Fibroblast of skin of scalp (primary cell): ENCODE measurements around the gene LIPJ.
A peak's percentile ranks its signal among the peaks of the same experiment; 100 is the strongest.

Source experiments
- DNase-seq: peaks from one replicate; pipeline ENCODE4 v3.0.0-alpha.2; 2013

Gene LIPJ

DNA sequence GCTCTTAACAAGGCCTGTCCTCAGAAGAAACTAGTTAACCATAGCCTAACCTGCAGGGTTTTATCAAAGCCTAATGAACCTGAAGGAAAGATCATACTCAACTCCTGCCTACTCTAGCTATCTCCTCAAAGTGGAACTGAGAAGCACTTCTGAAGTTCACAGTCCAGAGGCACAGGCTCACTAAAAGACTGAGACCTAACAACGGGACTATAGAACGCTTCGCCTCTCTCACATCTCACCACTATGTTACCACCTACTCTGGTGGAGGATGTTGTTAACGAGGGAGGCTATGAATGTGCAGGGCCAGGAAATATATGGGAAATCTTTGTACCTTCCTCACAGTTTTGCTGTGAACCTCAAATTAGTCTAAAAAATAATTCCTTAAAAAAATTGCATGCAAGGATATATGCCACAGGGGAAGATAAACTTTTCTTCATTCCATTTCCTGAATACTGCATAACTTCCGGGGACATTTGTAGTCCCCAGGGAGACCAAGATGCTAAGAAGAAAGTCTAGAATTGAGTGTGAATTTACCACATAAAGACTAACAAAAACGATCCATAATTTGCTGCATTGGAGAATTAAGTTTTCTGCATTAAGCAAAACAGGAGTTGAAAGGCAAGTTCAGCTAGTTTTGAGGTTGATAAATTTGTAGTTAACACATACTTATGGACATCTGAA lies 21.6 kb downstream of the LIPJ start:
- no peak for DNase-seq

DNA sequence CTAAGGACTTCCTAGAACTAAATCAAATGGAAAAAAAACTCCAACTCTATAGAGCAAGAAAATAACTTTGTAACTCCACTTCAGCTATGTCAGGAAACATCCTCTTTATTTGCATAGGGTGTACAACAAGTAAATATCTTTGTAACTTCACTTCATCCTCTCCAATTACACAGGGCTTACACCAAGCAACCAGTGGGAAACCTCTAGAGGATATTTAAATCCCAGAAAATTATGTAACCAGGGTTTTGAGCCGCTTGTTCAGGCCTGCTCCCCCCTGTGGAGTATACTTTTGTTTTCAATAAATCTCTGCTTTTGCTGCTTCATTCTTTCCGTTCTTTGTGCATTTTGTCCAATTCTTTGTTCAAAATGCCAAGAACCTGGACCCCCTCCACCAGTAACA lies 22.2 kb downstream of the LIPJ start:
- peak; percentile 29 for DNase-seq

DNA sequence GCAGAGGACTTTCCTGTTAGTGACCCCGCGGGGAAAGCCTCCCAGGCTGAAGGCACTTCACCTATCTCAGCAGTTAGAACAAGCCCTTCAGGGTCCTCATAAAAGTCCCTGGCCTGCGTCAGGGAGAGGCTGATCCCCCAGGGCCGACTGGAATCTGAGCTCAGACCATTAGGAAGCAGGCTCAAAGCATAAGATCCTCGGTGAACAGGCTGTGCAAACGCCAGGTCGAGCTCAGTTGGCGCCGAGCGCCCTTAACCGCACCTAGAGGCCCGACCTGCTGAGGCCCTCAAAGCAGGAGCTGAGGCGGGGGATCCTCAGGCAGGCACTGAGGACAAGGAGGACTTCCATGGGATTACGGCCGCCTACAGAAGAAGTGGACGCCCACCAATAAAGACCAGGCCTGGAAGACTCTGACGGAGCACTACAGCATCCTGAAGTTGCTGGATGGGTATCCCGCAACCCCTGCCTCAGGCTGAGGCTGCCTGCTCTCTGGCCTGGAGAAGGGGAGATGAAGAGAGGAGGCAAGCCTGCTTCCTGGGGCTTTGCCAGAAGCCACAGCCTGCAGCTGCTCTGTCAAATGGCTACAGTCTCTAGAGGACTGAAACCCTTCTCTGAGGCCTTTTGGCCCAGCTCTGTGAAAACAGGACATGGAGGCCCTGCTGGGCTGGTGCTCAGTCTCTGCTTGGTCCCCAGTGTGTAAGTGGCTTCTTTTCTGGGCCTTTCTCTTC lies 29.9 kb downstream of the LIPJ start:
- peak; percentile 30 for DNase-seq

- DNase-seq: no peak
These were observed 31.3 kb downstream of the LIPJ start for GRCh38 chr10:88617772-88618300.

DNA sequence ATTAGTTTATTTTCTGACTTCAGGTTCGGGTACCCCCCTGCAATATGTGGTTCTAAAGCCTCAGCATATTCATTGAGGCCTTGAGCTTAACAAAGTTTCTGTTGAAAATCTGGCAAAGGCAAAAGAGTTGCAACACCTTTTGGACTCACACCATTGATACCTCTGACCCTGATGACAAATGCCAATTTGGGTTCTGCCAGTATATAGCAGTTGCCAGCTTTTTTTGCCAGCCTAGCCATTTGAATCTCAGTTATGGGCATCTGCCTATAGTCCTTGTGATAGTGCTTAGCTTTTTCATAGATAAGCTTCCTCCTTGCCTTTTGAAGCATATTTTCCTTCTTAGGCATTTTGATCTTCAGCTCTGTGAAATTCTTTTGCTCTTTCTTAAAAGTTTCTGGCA lies 31.9 kb downstream of the LIPJ start:
- no peak for DNase-seq

DNA sequence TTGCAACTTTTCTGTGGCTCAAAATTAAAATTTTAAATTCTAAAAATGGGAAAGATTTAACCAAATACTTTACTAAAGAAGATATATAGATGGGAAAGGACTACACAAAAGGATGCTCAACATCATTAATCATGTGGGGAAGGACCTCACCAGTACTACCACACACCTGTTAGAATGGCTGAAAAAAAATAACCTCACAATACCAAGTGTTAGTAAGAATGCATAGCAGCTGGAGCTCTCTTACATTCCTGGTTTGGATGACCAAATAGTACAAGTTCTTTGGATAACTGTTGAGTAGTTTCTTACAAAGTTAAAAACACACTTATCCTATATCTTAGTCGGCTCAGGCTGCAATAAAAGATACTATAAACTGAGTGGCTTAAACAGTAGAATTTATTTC lies 33.9 kb downstream of the LIPJ start:
- DNase-seq: no peak

DNA sequence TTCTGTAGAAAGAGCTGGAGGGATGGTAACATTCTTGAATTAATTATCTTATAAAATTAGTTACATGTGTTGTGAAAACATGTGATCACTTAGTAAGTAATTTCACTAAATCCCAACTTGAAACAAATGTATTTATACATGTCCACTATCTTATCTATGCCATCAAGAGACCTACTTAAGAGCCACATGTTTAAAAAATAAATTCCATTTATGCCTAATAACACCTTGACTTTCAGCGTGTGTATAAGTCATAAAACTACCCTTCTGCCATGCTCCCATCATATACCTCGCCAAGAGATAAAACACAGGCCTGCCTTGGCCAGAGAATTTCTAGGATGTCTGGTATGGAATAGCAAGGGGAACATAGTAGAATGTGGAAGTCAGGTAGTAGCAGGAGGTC lies 37.3 kb downstream of the LIPJ start:
- DNase-seq: no peak

- no peak for DNase-seq
These were observed 38.3 kb downstream of the LIPJ start for GRCh38 chr10:88624840-88625239.

- no peak for DNase-seq
These were observed 53.6 kb downstream of the LIPJ start for GRCh38 chr10:88640186-88640585.

DNA sequence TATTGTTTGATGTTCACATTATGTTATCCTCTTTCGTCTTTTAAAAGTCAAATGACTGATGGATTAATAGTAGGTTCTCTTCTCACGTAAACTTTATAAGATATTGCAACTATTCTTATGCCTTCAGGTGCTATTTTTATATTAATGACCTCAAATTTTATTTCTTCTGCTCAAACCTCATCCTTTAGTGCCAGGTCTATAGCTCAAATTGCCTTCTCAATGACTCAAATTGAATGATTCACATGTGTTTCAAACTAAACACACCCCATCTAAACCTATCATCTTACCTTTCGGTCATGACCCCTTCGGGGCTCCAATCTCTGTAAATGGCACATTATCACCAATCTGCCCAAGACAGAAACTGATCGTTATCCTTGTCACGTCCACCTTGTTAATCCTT lies 55.6 kb downstream of the LIPJ start:
- no peak for DNase-seq

DNA sequence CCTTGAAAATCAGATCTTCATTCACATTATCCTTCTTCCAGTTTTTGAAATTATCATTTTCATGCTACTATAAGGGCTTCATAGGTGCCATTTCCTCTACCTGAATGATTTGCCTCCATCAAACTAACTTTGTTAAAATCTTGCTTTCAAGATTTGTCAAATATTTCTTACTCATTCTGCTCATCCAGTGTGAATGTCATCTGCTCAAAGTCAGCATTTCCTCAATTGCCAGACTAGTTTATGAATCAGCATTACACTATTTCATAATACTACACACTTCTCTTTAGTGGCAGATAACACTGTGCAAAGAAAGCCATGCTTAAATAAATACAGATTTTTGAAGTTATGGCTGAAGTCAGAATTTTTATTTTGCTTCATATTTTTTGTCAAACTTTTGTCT lies 56.4 kb downstream of the LIPJ start:
- peak; percentile 45 for DNase-seq

- no peak for DNase-seq
These were observed 60.6 kb downstream of the LIPJ start for GRCh38 chr10:88647061-88647615.

DNA sequence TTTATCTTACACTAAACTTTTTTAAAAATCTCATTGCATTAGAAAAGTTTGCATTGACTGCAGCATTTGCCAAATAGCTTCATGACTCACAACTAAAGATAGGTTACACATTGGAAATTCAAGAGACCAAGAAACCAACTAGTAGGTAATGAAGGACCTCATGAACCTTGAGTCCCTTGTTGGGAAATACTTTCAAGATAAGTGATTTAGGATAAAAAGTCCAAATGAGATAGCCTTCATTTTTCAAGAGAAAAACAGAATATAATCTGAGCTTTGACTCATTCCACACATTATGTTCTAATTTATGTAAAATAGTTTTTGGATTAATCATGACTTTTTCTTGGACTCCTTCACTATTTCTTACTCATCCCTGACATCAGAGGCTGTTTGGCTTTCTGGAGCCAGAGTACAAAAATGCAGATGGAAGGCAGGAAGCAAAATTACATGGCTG lies 64.6 kb downstream of the LIPJ start:
- peak; percentile 95 for DNase-seq

GRCh38 chr10:88652616-88653015 lies 66.1 kb downstream of the LIPJ start:
- DNase-seq: peak; percentile 58
